ENCODE measurements around the gene PXT1.

GRCh38 chr6:36361071-36361470 lies 81.6 kb downstream of the PXT1 start:
- TF ChIP-seq GATA2 (IDR thresholded peaks at IDR 0.05; ENCODE audit: low read depth, low read length) = no peak
- TF ChIP-seq GATA3 (IDR thresholded peaks at IDR 0.05; ENCODE audit: low read depth, low read length) = no peak
